GM18499 (cell line): ENCODE results near the gene NKX6-1.

ENCODE experiments used
- ATAC-seq: cut with Tn5 transposase; IDR thresholded peaks from one replicate; pipeline ENCODE4 v1.9.1; 2021; ENCODE audit warnings: moderate number of reproducible peaks; ENCODE audit not compliant: insufficient read depth, unreplicated experiment

The NKX6-1 gene

GRCh38 chr4:84499624-84499982 is 511 bp upstream of the NKX6-1 start:
- no peak for ATAC-seq

GRCh38 chr4:84498203-84498934 is 723 bp downstream of the NKX6-1 start:
- ATAC-seq, result no peak

GRCh38 chr4:84497504-84498202 is 1.4 kb downstream of the NKX6-1 start:
- ATAC-seq, result no peak

GRCh38 chr4:84496706-84497503 is 2.2 kb downstream of the NKX6-1 start:
- no peak for ATAC-seq

GRCh38 chr4:84496331-84496705 is 2.8 kb downstream of the NKX6-1 start:
- no peak for ATAC-seq

GRCh38 chr4:84495794-84496261 is 3.3 kb downstream of the NKX6-1 start:
- ATAC-seq, result no peak

GRCh38 chr4:84495118-84495793 is 3.8 kb downstream of the NKX6-1 start:
- no peak for ATAC-seq

GRCh38 chr4:84494531-84494930 is 4.6 kb downstream of the NKX6-1 start:
- ATAC-seq, result no peak

GRCh38 chr4:84494076-84494475 is 5.0 kb downstream of the NKX6-1 start:
- no peak for ATAC-seq

- ATAC-seq, result no peak
Observed at GRCh38 chr4:84493092-84493850, 5.8 kb downstream of the NKX6-1 start.

GRCh38 chr4:84492737-84493091 is 6.4 kb downstream of the NKX6-1 start:
- ATAC-seq, result no peak

- no peak for ATAC-seq
Observed at GRCh38 chr4:84492290-84492689, 6.8 kb downstream of the NKX6-1 start.

- ATAC-seq, result no peak
Observed at GRCh38 chr4:84491481-84491880, 7.6 kb downstream of the NKX6-1 start.

GRCh38 chr4:84490663-84491062 is 8.4 kb downstream of the NKX6-1 start:
- ATAC-seq, result no peak

- no peak for ATAC-seq
Observed at GRCh38 chr4:84484236-84484635, 14.9 kb downstream of the NKX6-1 start.

GRCh38 chr4:84483688-84484087 is 15.4 kb downstream of the NKX6-1 start:
- no peak for ATAC-seq

- ATAC-seq, result no peak
Observed at GRCh38 chr4:84482564-84483563, 16.2 kb downstream of the NKX6-1 start.

- no peak for ATAC-seq
Observed at GRCh38 chr4:84481860-84482245, 17.2 kb downstream of the NKX6-1 start.
